Kidney (tissue), 14 donors: ENCODE measurements around the gene GAL3ST1. TPM values are rescaled to one million over a fixed set of nuclear protein-coding genes. Genes with fewer than 3 reads are reported as not detected.
A peak's percentile ranks its signal among the peaks of the same experiment; 100 is the strongest.

Source experiments
- DNase-seq, 5 donors: peaks; one replicate each; pipeline ENCODE4 v3.0.0-alpha.2; 2013 to 2020
- FAIRE-seq: peaks from 2 replicates; lab custom pipeline; 2012; peaks lifted over from hg19 to GRCh38; lab: Jason Lieb, UNC
- H3K27ac ChIP-seq, 2 donors: one replicate each; pipeline ENCODE4 v1.7.0; 2013; ENCODE audit warnings: low read depth in 2 of 2, low read length in 2 of 2, inconsistent platforms in 1 of 2
- H3K27me3 ChIP-seq: one replicate; pipeline ENCODE4 v1.7.1; 2013; ENCODE audit warnings: low read length, inconsistent platforms; ENCODE audit not compliant: control insufficient read depth, insufficient read depth
- H3K36me3 ChIP-seq, 3 donors: one replicate each; pipeline versions ENCODE4 v1.7.0 to v1.7.1; 2013; ENCODE audit warnings: low read length in 3 of 3, control low read depth in 1 of 3, inconsistent platforms in 1 of 3; ENCODE audit not compliant: insufficient read depth in 3 of 3, control insufficient read depth in 2 of 3
- H3K4me1 ChIP-seq, 3 donors: one replicate each; pipeline versions ENCODE4 v1.7.0 to v1.7.1; 2013; ENCODE audit warnings: low read length in 3 of 3, inconsistent platforms in 1 of 3, low read depth in 1 of 3; ENCODE audit not compliant: control insufficient read depth in 2 of 3, insufficient read depth in 2 of 3
- H3K4me3 ChIP-seq, 3 donors: one replicate each; pipeline versions ENCODE4 v1.7.0 to v1.8.1; 2013; ENCODE audit warnings: low read length in 3 of 3, control low read depth in 1 of 3, inconsistent platforms in 1 of 3
- H3K9ac ChIP-seq, 3 donors: one replicate each; pipeline versions ENCODE4 v1.7.0 to v1.7.1; 2013; ENCODE audit warnings: low read length in 3 of 3, control low read depth in 1 of 3, inconsistent platforms in 1 of 3
- H3K9me3 ChIP-seq, 3 donors: one replicate each; pipeline versions ENCODE4 v1.7.0 to v1.7.1; 2013; ENCODE audit warnings: low read length in 3 of 3, control low read depth in 1 of 3, inconsistent platforms in 1 of 3; ENCODE audit not compliant: control insufficient read depth in 2 of 3, insufficient read depth in 1 of 3
- CTCF ChIP-seq: IDR thresholded peaks from 3 replicates; pipeline ENCODE4 v1.5.1; 2012; ENCODE audit warnings: mild to moderate bottlenecking, moderate library complexity, borderline replicate concordance; ENCODE audit not compliant: insufficient read depth; ENCODE audit errors: extremely low read depth
- intact Hi-C: fragments of 100-400 bp; cut with DNase I; formaldehyde crosslinking; loops from one replicate; pipeline ENCODE4 v1.11.1; 2022
- polyA plus RNA-seq: library from polyadenylated mRNA; stranded (reverse); fragments of 350-450 nt; fragmentation: Illumina TruSeq; extraction: RNeasy Lipid Tissue Mini Kit (QIAGEN cat#74804); gene quantifications from one replicate; pipeline ENCODE4 v1.2.3, GENCODE V29; 2014; ENCODE audit warnings: low read depth, low replicate concordance; ENCODE audit not compliant: insufficient read depth
- total RNA-seq: library from RNA; stranded (reverse); fragmentation: NEBNext Ultra II Directional; extraction: Animal tissue kit (Norgen Biotek cat#: 25700); gene quantifications from one replicate; pipeline ENCODE4 v1.2.1, GENCODE V29; 2021
- donor health status: control.
- donor health status: control.
- donor health status: control.
- donor health status: control.
- donor health status: control.
- donor health status: DM: yes; HTN: yes; CAD: no.
- donor health status: Normal renal cell carcinoma (clear cell type).

The GAL3ST1 gene
- total and polyA plus RNA-seq, 2 donors from 2014 or later = 16.1 to 34.3 TPM

- TF ChIP-seq CTCF = no peak
- no peaks in the 10 kb centered on the region for H3K4me1 ChIP-seq
- H3K27me3 ChIP-seq = no peaks in the 10 kb centered on the region
- H3K4me3 ChIP-seq = no peak overlapping the region
- no peaks in the 10 kb centered on the region for H3K36me3 ChIP-seq
- no peaks in the 10 kb centered on the region for H3K9me3 ChIP-seq
- H3K27ac ChIP-seq = no peak overlapping the region
- intact Hi-C loops = no loop called here
- DNase-seq (no peak), FAIRE-seq (no peak)
- no peak overlapping the region for H3K9ac ChIP-seq
Observed at GRCh38 chr22:30511911-30512310, 62.6 kb downstream of the GAL3ST1 start.

DNA sequence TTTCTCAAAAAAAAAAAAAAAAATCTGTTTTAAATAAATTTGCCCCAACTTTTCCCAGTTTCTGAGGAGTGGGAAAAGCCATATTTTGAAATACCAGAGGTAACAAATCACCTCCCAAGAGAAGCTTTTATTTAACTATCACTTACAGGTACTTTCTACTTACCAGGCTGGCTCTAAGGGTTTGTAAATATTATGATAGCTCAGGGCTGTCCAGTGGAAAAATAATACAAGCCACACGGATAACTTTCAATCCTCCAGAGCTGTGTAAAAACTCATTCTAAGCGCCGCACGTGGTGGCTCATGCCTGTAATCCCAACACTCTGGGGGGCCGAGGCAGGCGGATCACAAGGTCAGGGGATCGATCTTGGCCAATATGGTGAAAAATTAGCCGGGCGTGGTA lies 63.4 kb downstream of the GAL3ST1 start:
- Histone ChIP-seq H3K4me1 (no peaks in the 10 kb centered on the region), H3K27ac (no peak overlapping the region), H3K4me3 (no peak overlapping the region), H3K27me3 (no peaks in the 10 kb centered on the region), H3K36me3 (no peaks in the 10 kb centered on the region), H3K9ac (no peak overlapping the region), H3K9me3 (no peaks in the 10 kb centered on the region)
- intact Hi-C loops = no loop called here
- no peak for TF ChIP-seq CTCF
- no peak for DNase-seq
- FAIRE-seq = no peak

DNA sequence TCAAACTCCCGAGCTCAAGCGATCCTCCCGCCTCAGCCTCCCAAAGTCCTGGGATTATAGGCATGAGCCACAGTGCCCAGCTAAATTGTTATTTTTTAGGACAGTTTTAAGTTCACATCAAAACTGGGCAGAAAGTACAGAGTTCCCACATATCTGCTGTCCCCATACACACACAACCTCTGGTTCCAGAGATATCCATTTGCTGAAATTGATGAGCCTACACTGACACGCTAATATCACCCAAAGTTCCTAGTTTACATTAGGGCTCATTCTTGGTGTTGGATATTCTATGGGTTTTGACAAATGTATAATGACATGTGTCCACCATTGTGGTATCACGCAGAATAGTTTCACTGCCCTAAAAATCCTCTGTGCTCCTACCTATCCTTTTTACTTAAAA lies 66.2 kb downstream of the GAL3ST1 start:
- no peak overlapping the region for H3K27ac ChIP-seq
- H3K36me3 ChIP-seq = no peaks in the 10 kb centered on the region
- DNase-seq = no peak
- H3K4me1 ChIP-seq = no peaks in the 10 kb centered on the region
- intact Hi-C loops = no loop called here
- no peak for FAIRE-seq
- H3K4me3 ChIP-seq = no peak overlapping the region
- no peak overlapping the region for H3K9ac ChIP-seq
- TF ChIP-seq CTCF = no peak
- no peaks in the 10 kb centered on the region for H3K9me3 ChIP-seq
- H3K27me3 ChIP-seq = no peaks in the 10 kb centered on the region

DNA sequence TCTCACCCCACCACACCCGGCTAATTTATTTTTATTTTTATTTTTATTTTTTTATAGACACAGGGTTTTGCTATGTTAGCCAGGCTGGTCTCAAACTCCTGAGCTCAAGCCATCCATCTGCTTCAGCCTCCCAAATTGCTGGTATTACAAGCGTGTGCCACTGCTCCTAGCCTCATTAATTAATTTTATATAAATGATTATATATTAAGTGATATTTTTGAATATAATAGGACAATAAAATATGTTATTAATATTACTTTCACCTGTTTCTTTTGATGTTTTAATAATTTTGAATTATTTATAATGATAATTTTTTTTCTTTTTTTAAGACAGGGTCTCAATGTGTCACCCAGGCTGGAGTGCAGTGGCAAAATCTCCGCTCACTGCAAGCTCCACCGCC lies 66.8 kb downstream of the GAL3ST1 start:
- Histone ChIP-seq H3K9ac (no peak overlapping the region), H3K4me3 (no peak overlapping the region), H3K36me3 (no peaks in the 10 kb centered on the region), H3K4me1 (no peaks in the 10 kb centered on the region), H3K27me3 (no peaks in the 10 kb centered on the region), H3K27ac (no peak overlapping the region), H3K9me3 (no peaks in the 10 kb centered on the region)
- DNase-seq (peak in 1 of 5 donors; percentile 15), FAIRE-seq (no peak)
- TF ChIP-seq CTCF = no peak
- intact Hi-C loops = no loop called here
